GM23338 (cell line): Measurements from ENCODE around the gene ABCF2. TPM values are rescaled to one million over a fixed set of nuclear protein-coding genes. Genes with fewer than 3 reads are reported as not detected.

Experiments
- ATAC-seq: fragments of 200-7000 bp; cut with Tn5 transposase; 3 replicates; pipeline ENCODE4 v1.9.1; 2020
- DNase-seq: peaks from one replicate; pipeline ENCODE4 v3.0.0-alpha.2; 2015; ENCODE audit warnings: low spot score
- H2AFZ ChIP-seq: fragments of 200-600 bp; sonication (generic); 2 replicates; pipeline ENCODE4 v1.8.0; 2016; ENCODE audit warnings: antibody characterized with exemption, mild to moderate bottlenecking, moderate library complexity
- H3F3A ChIP-seq: fragments of 200-600 bp; sonication (generic); replicated peaks from 2 replicates; pipeline ENCODE4 v1.8.0; 2017; ENCODE audit warnings: antibody characterized with exemption, mixed run types, low read depth
- H3K27ac ChIP-seq: fragments of 200-600 bp; sonication (generic); 2 replicates; pipeline ENCODE4 v1.6.1; 2016; ENCODE audit warnings: low read depth
- H3K27me3 ChIP-seq: fragments of 200-600 bp; sonication (generic); 2 replicates; pipeline ENCODE4 v1.8.0; 2016; ENCODE audit warnings: mild to moderate bottlenecking, mixed run types, moderate library complexity; ENCODE audit not compliant: insufficient read depth
- H3K36me3 ChIP-seq: fragments of 200-600 bp; sonication (generic); 2 replicates; pipeline ENCODE4 v1.8.0; 2016; ENCODE audit warnings: mild to moderate bottlenecking; ENCODE audit not compliant: insufficient read depth
- H3K4me1 ChIP-seq: fragments of 200-600 bp; sonication (generic); 2 replicates; pipeline ENCODE4 v1.8.0; 2016; ENCODE audit warnings: mild to moderate bottlenecking, moderate library complexity; ENCODE audit not compliant: insufficient read depth
- H3K4me2 ChIP-seq: fragments of 200-600 bp; sonication (generic); 2 replicates; pipeline ENCODE4 v1.7.1; 2017; ENCODE audit warnings: mixed run types
- H3K4me3 ChIP-seq: fragments of 200-600 bp; sonication (generic); 2 replicates; pipeline ENCODE4 v1.6.1; 2016; ENCODE audit warnings: mixed run types
- H3K79me2 ChIP-seq: fragments of 200-600 bp; sonication (generic); replicated peaks from 2 replicates; pipeline ENCODE4 v1.8.0; 2017; ENCODE audit warnings: mild to moderate bottlenecking; ENCODE audit not compliant: insufficient read depth
- H3K9me2 ChIP-seq: fragments of 200-600 bp; sonication (generic); 2 replicates; pipeline ENCODE4 v1.8.0; 2017; ENCODE audit not compliant: insufficient read depth
- H4K20me1 ChIP-seq: fragments of 200-600 bp; sonication (generic); replicated peaks from 2 replicates; pipeline ENCODE4 v1.8.0; 2017; ENCODE audit warnings: mild to moderate bottlenecking; ENCODE audit not compliant: insufficient read depth
- H3K27ac Mint-ChIP-seq: 2 replicates; pipeline ENCODE4 v1.8.0; 2020; ENCODE audit warnings: inconsistent platforms, mild to moderate bottlenecking, moderate library complexity, mixed read lengths
- H3K27me3 Mint-ChIP-seq: 3 replicates; pipeline ENCODE4 v1.8.0; 2022; ENCODE audit warnings: low read depth, mild to moderate bottlenecking, moderate library complexity, mixed read lengths, inconsistent platforms; ENCODE audit not compliant: insufficient read depth, poor library complexity
- H3K36me3 Mint-ChIP-seq: 3 replicates; pipeline ENCODE4 v1.8.0; 2021; ENCODE audit warnings: low read depth, mild to moderate bottlenecking, inconsistent platforms, moderate library complexity, mixed read lengths
- H3K4me1 Mint-ChIP-seq: 3 replicates; pipeline ENCODE4 v1.8.0; 2020; ENCODE audit warnings: mild to moderate bottlenecking, inconsistent platforms, mixed read lengths
- H3K4me3 Mint-ChIP-seq: 3 replicates; pipeline ENCODE4 v1.8.0; 2021; ENCODE audit warnings: moderate library complexity, mild to moderate bottlenecking, inconsistent platforms, mixed read lengths
- H3K9me3 Mint-ChIP-seq: 3 replicates; pipeline ENCODE4 v1.8.0; 2020; ENCODE audit warnings: moderate library complexity, mild to moderate bottlenecking, inconsistent platforms, mixed read lengths
- CREB1 ChIP-seq: fragments of 250-450 bp; sonication (Bioruptor Pico); IDR thresholded peaks from 2 replicates; pipeline ENCODE4 v1.5.0; 2020; ENCODE audit warnings: low read depth, mild to moderate bottlenecking, moderate library complexity
- EZH2 ChIP-seq: fragments of 200-600 bp; sonication (generic); IDR thresholded peaks from one replicate; pipeline ENCODE4 v1.8.0; 2017; ENCODE audit warnings: antibody characterized with exemption, mild to moderate bottlenecking, low read depth; ENCODE audit not compliant: unreplicated experiment
- EZH2phosphoT487 ChIP-seq: fragments of 200-600 bp; sonication (generic); IDR thresholded peaks from one replicate; pipeline ENCODE4 v1.8.1; 2018; ENCODE audit warnings: antibody characterized with exemption; ENCODE audit not compliant: unreplicated experiment
- JUNB ChIP-seq: IDR thresholded peaks from one replicate; pipeline ENCODE4 v1.6.1; 2016; ENCODE audit warnings: antibody characterized with exemption; ENCODE audit not compliant: unreplicated experiment
- NANOG ChIP-seq: IDR thresholded peaks from 2 replicates; pipeline ENCODE4 v1.6.1; 2016; ENCODE audit warnings: antibody characterized with exemption, borderline replicate concordance
- POLR2AphosphoS5 ChIP-seq: IDR thresholded peaks from 2 replicates; pipeline ENCODE4 v1.6.1; 2016; ENCODE audit warnings: antibody characterized with exemption, low read depth
- STAT1 ChIP-seq: IDR thresholded peaks from one replicate; pipeline ENCODE4 v1.6.1; 2016; ENCODE audit warnings: antibody characterized with exemption; ENCODE audit not compliant: unreplicated experiment
- ZNF114 ChIP-seq: fragments of 250-450 bp; sonication (Bioruptor Pico); IDR thresholded peaks from 2 replicates; pipeline ENCODE4 v1.5.0; 2020; ENCODE audit warnings: mild to moderate bottlenecking, moderate library complexity
- ZNF331 ChIP-seq: fragments of 250-450 bp; sonication (Bioruptor Pico); IDR thresholded peaks from 2 replicates; pipeline ENCODE4 v1.5.0; 2020; ENCODE audit warnings: low read depth, mild to moderate bottlenecking, moderate library complexity
- polyA plus RNA-seq: library from polyadenylated mRNA; unstranded; fragments of >200 nt; fragmentation: Nextera tagmentation; extraction: Ambion mirVana; gene quantifications from 2 replicates; pipeline ENCODE4 v1.2.1, GENCODE V29; 2016
- total RNA-seq: library from RNA; depleted of rRNA; stranded (reverse); fragments of >200 nt; shearing (Covaris generic); gene quantifications from 2 replicates; pipeline ENCODE4 v1.2.3, GENCODE V29; 2014
- TF ChIP-seq, protein P1 (sequence below): fragments of 250-450 bp; sonication (Bioruptor Pico); IDR thresholded peaks from 2 replicates; pipeline ENCODE4 v1.5.0; 2020; ENCODE audit warnings: mild to moderate bottlenecking, moderate library complexity
- TF ChIP-seq, protein P2 (sequence below): IDR thresholded peaks from one replicate; pipeline ENCODE4 v1.6.1; 2018; ENCODE audit warnings: antibody characterized with exemption; ENCODE audit not compliant: unreplicated experiment
- TF ChIP-seq, protein P3 (sequence below), 2 experiments: fragments of 200-600 bp in 1 of 2; sonication (generic) in 1 of 2; conservative IDR thresholded peaks; 2 replicates each; pipeline versions ENCODE4 v1.5.1 to v1.6.1; 2016 to 2017; ENCODE audit warnings: antibody characterized with exemption in 2 of 2, low read depth in 2 of 2, mild to moderate bottlenecking in 2 of 2, moderate library complexity in 1 of 2
- TF ChIP-seq, protein P4 (sequence below): IDR thresholded peaks from 2 replicates; pipeline ENCODE4 v1.6.1; 2016; ENCODE audit warnings: antibody characterized with exemption

Gene ABCF2
- total and polyA plus RNA-seq, 2 experiments from 2014 or later, result 18.7 to 58.7 TPM

DNA sequence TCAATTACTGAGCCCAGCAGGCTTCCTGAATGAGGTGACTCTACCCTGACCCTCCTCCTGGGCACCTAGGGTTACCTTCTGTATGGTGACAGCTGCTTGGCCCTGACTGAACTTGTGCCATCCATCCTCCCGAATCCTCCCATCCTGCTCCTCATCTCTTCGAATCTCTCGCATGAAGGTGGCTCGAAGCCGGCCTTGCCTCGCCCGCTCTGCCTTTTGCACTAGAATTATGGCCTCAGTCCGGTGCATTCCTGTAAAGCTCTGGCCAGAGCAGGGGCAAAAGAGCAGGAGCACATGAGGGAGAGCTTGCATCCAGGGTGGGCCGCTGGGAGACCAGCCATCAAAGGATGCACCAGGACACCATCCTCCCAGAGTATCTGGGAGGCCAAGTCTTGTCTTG lies 24.2 kb downstream of the ABCF2 start:
- H3K9me2 ChIP-seq, result no peaks in the 10 kb centered on the region
- no peak for TF ChIP-seq STAT1
- TF ChIP-seq, protein P1, sequence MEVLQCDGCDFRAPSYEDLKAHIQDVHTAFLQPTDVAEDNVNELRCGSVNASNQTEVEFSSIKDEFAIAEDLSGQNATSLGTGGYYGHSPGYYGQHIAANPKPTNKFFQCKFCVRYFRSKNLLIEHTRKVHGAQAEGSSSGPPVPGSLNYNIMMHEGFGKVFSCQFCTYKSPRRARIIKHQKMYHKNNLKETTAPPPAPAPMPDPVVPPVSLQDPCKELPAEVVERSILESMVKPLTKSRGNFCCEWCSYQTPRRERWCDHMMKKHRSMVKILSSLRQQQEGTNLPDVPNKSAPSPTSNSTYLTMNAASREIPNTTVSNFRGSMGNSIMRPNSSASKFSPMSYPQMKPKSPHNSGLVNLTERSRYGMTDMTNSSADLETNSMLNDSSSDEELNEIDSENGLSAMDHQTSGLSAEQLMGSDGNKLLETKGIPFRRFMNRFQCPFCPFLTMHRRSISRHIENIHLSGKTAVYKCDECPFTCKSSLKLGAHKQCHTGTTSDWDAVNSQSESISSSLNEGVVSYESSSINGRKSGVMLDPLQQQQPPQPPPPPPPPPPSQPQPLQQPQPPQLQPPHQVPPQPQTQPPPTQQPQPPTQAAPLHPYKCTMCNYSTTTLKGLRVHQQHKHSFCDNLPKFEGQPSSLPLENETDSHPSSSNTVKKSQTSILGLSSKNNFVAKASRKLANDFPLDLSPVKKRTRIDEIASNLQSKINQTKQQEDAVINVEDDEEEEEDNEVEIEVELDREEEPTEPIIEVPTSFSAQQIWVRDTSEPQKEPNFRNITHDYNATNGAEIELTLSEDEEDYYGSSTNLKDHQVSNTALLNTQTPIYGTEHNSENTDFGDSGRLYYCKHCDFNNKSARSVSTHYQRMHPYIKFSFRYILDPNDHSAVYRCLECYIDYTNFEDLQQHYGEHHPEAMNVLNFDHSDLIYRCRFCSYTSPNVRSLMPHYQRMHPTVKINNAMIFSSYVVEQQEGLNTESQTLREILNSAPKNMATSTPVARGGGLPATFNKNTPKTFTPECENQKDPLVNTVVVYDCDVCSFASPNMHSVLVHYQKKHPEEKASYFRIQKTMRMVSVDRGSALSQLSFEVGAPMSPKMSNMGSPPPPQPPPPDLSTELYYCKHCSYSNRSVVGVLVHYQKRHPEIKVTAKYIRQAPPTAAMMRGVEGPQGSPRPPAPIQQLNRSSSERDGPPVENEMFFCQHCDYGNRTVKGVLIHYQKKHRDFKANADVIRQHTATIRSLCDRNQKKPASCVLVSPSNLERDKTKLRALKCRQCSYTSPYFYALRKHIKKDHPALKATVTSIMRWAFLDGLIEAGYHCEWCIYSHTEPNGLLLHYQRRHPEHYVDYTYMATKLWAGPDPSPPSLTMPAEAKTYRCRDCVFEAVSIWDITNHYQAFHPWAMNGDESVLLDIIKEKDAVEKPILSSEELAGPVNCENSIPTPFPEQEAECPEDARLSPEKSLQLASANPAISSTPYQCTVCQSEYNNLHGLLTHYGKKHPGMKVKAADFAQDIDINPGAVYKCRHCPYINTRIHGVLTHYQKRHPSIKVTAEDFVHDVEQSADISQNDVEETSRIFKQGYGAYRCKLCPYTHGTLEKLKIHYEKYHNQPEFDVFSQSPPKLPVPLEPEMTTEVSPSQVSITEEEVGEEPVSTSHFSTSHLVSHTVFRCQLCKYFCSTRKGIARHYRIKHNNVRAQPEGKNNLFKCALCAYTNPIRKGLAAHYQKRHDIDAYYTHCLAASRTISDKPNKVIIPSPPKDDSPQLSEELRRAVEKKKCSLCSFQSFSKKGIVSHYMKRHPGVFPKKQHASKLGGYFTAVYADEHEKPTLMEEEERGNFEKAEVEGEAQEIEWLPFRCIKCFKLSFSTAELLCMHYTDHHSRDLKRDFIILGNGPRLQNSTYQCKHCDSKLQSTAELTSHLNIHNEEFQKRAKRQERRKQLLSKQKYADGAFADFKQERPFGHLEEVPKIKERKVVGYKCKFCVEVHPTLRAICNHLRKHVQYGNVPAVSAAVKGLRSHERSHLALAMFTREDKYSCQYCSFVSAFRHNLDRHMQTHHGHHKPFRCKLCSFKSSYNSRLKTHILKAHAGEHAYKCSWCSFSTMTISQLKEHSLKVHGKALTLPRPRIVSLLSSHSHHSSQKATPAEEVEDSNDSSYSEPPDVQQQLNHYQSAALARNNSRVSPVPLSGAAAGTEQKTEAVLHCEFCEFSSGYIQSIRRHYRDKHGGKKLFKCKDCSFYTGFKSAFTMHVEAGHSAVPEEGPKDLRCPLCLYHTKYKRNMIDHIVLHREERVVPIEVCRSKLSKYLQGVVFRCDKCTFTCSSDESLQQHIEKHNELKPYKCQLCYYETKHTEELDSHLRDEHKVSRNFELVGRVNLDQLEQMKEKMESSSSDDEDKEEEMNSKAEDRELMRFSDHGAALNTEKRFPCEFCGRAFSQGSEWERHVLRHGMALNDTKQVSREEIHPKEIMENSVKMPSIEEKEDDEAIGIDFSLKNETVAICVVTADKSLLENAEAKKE (CRISPR knock-in tag), result no peak
- no peak for TF ChIP-seq ZNF114
- TF ChIP-seq, protein P2, sequence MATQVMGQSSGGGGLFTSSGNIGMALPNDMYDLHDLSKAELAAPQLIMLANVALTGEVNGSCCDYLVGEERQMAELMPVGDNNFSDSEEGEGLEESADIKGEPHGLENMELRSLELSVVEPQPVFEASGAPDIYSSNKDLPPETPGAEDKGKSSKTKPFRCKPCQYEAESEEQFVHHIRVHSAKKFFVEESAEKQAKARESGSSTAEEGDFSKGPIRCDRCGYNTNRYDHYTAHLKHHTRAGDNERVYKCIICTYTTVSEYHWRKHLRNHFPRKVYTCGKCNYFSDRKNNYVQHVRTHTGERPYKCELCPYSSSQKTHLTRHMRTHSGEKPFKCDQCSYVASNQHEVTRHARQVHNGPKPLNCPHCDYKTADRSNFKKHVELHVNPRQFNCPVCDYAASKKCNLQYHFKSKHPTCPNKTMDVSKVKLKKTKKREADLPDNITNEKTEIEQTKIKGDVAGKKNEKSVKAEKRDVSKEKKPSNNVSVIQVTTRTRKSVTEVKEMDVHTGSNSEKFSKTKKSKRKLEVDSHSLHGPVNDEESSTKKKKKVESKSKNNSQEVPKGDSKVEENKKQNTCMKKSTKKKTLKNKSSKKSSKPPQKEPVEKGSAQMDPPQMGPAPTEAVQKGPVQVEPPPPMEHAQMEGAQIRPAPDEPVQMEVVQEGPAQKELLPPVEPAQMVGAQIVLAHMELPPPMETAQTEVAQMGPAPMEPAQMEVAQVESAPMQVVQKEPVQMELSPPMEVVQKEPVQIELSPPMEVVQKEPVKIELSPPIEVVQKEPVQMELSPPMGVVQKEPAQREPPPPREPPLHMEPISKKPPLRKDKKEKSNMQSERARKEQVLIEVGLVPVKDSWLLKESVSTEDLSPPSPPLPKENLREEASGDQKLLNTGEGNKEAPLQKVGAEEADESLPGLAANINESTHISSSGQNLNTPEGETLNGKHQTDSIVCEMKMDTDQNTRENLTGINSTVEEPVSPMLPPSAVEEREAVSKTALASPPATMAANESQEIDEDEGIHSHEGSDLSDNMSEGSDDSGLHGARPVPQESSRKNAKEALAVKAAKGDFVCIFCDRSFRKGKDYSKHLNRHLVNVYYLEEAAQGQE, result no peak
- TF ChIP-seq, protein P3, sequence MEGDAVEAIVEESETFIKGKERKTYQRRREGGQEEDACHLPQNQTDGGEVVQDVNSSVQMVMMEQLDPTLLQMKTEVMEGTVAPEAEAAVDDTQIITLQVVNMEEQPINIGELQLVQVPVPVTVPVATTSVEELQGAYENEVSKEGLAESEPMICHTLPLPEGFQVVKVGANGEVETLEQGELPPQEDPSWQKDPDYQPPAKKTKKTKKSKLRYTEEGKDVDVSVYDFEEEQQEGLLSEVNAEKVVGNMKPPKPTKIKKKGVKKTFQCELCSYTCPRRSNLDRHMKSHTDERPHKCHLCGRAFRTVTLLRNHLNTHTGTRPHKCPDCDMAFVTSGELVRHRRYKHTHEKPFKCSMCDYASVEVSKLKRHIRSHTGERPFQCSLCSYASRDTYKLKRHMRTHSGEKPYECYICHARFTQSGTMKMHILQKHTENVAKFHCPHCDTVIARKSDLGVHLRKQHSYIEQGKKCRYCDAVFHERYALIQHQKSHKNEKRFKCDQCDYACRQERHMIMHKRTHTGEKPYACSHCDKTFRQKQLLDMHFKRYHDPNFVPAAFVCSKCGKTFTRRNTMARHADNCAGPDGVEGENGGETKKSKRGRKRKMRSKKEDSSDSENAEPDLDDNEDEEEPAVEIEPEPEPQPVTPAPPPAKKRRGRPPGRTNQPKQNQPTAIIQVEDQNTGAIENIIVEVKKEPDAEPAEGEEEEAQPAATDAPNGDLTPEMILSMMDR (conservative IDR thresholded peaks at IDR 0.05; ENCODE audit: low read depth in 2 of 2), result no peak
- TF ChIP-seq JUNB, result no peak
- TF ChIP-seq CREB1 (CRISPR knock-in tag), result no peak
- no peak for TF ChIP-seq POLR2AphosphoS5
- TF ChIP-seq EZH2, result no peak
- TF ChIP-seq EZH2phosphoT487, result no peak
- TF ChIP-seq NANOG, result no peak
- no peak for TF ChIP-seq ZNF331 (CRISPR knock-in tag)
- TF ChIP-seq, protein P4, sequence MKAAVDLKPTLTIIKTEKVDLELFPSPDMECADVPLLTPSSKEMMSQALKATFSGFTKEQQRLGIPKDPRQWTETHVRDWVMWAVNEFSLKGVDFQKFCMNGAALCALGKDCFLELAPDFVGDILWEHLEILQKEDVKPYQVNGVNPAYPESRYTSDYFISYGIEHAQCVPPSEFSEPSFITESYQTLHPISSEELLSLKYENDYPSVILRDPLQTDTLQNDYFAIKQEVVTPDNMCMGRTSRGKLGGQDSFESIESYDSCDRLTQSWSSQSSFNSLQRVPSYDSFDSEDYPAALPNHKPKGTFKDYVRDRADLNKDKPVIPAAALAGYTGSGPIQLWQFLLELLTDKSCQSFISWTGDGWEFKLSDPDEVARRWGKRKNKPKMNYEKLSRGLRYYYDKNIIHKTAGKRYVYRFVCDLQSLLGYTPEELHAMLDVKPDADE, result no peak
- H3K79me2 ChIP-seq, result no peaks in the 10 kb centered on the region
- ATAC-seq (no peak), DNase-seq (no peak)
- H3K27ac Mint-ChIP-seq, result no peak overlapping the region
- peaks cover 18% of the 10 kb centered on the region for H3K27me3 Mint-ChIP-seq
- no peak overlapping the region for H3K4me3 ChIP-seq
- no peaks in the 10 kb centered on the region for H3K36me3 ChIP-seq
- no peaks in the 10 kb centered on the region for H4K20me1 ChIP-seq
- no peak overlapping the region for H3K27ac ChIP-seq
- H3K36me3 Mint-ChIP-seq, result no peaks in the 10 kb centered on the region; the same call in 2 of the 3 replicates
- H2AFZ ChIP-seq, result no peak overlapping the region
- no peaks in the 10 kb centered on the region for H3K9me3 Mint-ChIP-seq
- no peaks in the 10 kb centered on the region for H3K27me3 ChIP-seq
- no peaks in the 10 kb centered on the region for H3K4me1 ChIP-seq
- peaks cover 5% of the 10 kb centered on the region; the same call in 1 of the 3 replicates for H3K4me1 Mint-ChIP-seq
- no peak overlapping the region for H3K4me2 ChIP-seq
- H3K4me3 Mint-ChIP-seq, result no peak overlapping the region
- no peaks in the 10 kb centered on the region for H3F3A ChIP-seq
